ENCODE data around the gene RHCG. TPM values are rescaled to one million over a fixed set of nuclear protein-coding genes. Genes with fewer than 3 reads are reported as not detected.

RHCG gene
- total RNA-seq, 1 donor from 2014 or later: not detected

DNA sequence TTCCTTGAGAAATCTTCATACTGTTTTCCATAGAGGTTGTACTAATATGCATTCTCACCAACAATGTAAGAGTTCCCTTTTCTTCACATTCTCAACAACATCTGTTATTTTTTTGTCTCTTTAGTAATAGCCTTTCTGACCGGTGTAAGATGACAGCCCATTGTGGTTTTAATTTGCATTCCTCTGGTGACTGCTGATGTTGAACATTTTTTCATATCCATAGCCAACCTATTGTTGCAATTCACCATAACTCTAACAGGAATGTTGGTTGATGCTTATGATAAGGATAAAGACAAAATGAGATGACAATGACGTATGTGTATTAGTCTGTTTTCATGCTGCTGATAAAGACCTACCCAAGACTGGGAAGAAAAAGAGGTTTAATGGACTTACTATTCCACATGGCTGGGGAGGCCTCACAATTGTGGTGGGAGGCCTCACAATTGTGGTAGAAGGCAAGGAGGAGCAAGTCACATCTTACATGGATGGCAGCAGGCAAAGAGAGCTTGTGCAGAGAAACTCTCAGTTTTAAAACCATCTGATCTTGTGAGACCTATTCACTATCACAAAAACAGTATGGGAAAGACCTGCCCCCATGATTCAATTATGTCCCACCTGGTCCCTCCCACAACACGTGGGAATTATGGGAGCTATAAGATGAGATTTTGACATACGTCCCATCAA, 37.6 kb upstream of the RHCG start:
- H3K36me3 Mint-ChIP-seq (ENCODE audit: low read depth, unreplicated experiment): no peaks in the 10 kb centered on the region

DNA sequence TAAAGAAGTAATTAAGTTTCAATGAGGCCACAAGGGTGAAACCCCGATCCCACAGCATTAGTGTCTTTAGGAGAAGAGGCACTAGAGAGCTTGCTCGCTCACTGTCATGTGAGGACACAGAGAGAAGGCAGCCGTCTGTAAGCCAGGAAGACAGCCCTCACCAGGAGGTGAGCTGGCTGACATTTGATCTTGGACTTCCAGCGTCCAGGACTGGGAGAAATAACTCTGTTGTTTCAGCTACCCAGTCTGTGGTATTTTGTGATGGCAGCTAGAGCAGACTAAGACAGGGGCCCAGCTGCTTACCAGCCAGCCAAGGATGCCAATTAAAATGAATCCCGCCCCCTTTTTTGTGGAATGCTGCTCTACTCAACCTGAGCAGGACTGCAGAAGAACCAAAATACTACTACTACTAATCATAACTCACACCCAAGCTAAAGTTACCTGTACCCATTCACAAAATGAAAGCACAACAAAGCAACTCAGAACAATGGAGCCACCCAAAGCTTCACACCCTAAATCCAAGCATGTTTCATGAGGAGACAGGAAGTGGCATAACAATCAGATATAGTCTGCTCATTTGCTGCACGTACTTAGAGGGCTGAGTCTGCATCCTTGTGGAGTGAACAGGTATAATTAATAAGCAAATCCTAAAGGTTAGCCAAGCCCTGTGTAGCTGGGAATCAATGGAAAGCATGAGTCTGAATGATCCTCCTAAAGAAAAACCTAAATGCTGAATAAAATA, 35.6 kb upstream of the RHCG start:
- no peak overlapping the region for H3K4me3 Mint-ChIP-seq (ENCODE audit: unreplicated experiment)
- no peaks in the 10 kb centered on the region for H3K36me3 Mint-ChIP-seq (ENCODE audit: low read depth, unreplicated experiment)
- H3K4me1 Mint-ChIP-seq (ENCODE audit: unreplicated experiment): peaks cover 2% of the 10 kb centered on the region
- H3K27ac Mint-ChIP-seq (ENCODE audit: unreplicated experiment): no peak overlapping the region
- TF ChIP-seq, protein P1, sequence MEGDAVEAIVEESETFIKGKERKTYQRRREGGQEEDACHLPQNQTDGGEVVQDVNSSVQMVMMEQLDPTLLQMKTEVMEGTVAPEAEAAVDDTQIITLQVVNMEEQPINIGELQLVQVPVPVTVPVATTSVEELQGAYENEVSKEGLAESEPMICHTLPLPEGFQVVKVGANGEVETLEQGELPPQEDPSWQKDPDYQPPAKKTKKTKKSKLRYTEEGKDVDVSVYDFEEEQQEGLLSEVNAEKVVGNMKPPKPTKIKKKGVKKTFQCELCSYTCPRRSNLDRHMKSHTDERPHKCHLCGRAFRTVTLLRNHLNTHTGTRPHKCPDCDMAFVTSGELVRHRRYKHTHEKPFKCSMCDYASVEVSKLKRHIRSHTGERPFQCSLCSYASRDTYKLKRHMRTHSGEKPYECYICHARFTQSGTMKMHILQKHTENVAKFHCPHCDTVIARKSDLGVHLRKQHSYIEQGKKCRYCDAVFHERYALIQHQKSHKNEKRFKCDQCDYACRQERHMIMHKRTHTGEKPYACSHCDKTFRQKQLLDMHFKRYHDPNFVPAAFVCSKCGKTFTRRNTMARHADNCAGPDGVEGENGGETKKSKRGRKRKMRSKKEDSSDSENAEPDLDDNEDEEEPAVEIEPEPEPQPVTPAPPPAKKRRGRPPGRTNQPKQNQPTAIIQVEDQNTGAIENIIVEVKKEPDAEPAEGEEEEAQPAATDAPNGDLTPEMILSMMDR (IDR thresholded peaks at IDR 0.05; ENCODE audit: unreplicated experiment): no peak
- H3K27me3 Mint-ChIP-seq (ENCODE audit: unreplicated experiment): peaks cover 3% of the 10 kb centered on the region
- DNase-seq (ENCODE audit: low spot score): no peak
- no peaks in the 10 kb centered on the region for H3K9me3 Mint-ChIP-seq (ENCODE audit: unreplicated experiment)

More for the DNA sequence above, 37.6 kb upstream of the RHCG start:
- Mint-ChIP-seq H3K4me3 (ENCODE audit: unreplicated experiment) (no peak overlapping the region), H3K4me1 (ENCODE audit: unreplicated experiment) (peaks cover 2% of the 10 kb centered on the region), H3K27ac (ENCODE audit: unreplicated experiment) (no peak overlapping the region), H3K9me3 (ENCODE audit: unreplicated experiment) (no peaks in the 10 kb centered on the region), H3K27me3 (ENCODE audit: unreplicated experiment) (peaks cover 3% of the 10 kb centered on the region)
- TF ChIP-seq, protein P1 (IDR thresholded peaks at IDR 0.05; ENCODE audit: unreplicated experiment): no peak
- no peak for DNase-seq (ENCODE audit: low spot score)

DNA sequence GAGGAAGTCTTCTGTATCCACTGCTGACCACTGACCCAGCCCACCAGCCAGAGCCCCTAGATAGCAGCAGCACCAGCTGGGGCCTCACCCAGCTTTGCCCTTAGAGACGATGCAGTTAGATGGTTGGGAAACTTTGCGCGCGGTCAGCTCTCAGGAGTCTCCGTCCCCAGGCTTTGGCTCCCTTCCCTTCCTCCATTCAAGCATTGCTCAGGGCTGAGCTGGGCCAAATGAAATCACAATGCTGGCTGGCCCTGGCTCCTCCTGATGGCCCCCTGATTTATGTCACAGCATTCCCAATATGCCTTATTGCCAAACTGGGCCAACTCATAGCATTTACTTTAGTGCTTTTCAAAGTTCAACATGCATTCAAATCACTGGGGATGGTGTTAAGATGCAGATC, 34.6 kb upstream of the RHCG start:
- TF ChIP-seq, protein P1 (IDR thresholded peaks at IDR 0.05; ENCODE audit: unreplicated experiment): no peak
- no peak for DNase-seq (ENCODE audit: low spot score)
- Mint-ChIP-seq H3K36me3 (ENCODE audit: low read depth, unreplicated experiment) (no peaks in the 10 kb centered on the region), H3K4me3 (ENCODE audit: unreplicated experiment) (no peak overlapping the region), H3K27ac (ENCODE audit: unreplicated experiment) (no peak overlapping the region), H3K4me1 (ENCODE audit: unreplicated experiment) (peaks cover 2% of the 10 kb centered on the region), H3K27me3 (ENCODE audit: unreplicated experiment) (peaks cover 3% of the 10 kb centered on the region), H3K9me3 (ENCODE audit: unreplicated experiment) (no peaks in the 10 kb centered on the region)

DNA sequence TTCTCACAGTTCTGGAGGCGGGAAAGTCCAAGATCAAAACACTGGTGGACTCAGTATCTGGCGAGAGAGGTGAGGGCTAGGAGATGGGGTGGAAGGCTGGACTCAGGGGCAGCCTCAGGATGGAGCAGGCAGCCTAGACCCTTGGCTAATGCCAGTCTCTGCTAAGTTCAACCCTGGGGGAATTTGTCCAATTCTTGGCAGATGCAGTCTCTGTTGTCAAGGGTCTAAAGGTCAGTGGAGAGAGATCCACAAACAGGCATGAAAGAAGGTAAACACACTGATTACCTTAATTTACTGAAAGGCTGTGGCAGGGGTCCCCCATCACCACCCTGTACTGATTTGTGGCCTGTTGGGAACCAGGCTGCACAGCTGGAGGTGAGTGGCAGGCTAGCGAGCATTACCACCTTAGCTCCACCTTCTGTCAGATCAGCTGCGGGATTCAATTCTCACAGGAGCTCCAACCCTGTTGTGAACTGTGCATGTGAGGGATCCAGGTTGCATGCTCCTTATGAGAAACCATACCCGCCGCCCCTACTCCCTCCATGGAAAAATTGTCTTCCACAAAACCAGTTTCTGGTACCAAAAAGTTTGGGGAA, 32.5 kb upstream of the RHCG start:
- Mint-ChIP-seq H3K36me3 (ENCODE audit: low read depth, unreplicated experiment) (no peaks in the 10 kb centered on the region), H3K27ac (ENCODE audit: unreplicated experiment) (no peak overlapping the region), H3K4me1 (ENCODE audit: unreplicated experiment) (peaks cover 2% of the 10 kb centered on the region), H3K27me3 (ENCODE audit: unreplicated experiment) (peaks cover 3% of the 10 kb centered on the region), H3K9me3 (ENCODE audit: unreplicated experiment) (no peaks in the 10 kb centered on the region), H3K4me3 (ENCODE audit: unreplicated experiment) (no peak overlapping the region)
- TF ChIP-seq, protein P1 (IDR thresholded peaks at IDR 0.05; ENCODE audit: unreplicated experiment): no peak
- DNase-seq (ENCODE audit: low spot score): no peak
